CD4-positive, alpha-beta T cell treated with Interleukin-17A for 4 hours (primary cell): ENCODE results near the gene METTL22.

Experiments used
- DNase-seq: peaks from one replicate; pipeline ENCODE4 v3.0.0-alpha.2; 2020; ENCODE audit warnings: mixed read lengths

Gene METTL22

DNA sequence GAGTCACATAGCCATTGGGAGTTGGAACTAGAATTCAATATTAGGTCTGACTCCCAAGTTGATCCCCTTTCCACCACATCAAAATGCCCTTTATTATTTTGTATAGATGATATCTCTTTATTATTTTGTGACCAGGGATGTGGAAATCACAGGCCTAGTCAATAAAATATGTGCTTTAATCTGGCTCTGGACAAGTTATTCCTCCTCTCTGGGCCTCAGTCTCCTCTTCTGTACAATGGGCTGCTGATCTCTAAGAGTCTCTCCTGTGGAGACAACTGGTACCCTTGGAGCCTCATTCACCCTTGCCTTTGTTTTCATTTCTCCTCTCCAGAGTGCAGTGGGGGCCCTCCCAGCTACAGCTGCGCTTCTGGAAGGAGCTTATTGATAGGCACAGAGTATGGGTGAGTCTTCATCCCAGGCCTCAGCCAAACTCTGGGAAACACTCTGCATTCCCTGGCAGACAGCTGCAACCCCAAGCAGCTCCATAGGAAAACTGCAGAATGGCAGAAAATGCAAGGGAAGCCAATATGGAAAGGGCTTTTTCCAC lies 48.6 kb downstream of the METTL22 start:
- DNase-seq, result no peak

DNA sequence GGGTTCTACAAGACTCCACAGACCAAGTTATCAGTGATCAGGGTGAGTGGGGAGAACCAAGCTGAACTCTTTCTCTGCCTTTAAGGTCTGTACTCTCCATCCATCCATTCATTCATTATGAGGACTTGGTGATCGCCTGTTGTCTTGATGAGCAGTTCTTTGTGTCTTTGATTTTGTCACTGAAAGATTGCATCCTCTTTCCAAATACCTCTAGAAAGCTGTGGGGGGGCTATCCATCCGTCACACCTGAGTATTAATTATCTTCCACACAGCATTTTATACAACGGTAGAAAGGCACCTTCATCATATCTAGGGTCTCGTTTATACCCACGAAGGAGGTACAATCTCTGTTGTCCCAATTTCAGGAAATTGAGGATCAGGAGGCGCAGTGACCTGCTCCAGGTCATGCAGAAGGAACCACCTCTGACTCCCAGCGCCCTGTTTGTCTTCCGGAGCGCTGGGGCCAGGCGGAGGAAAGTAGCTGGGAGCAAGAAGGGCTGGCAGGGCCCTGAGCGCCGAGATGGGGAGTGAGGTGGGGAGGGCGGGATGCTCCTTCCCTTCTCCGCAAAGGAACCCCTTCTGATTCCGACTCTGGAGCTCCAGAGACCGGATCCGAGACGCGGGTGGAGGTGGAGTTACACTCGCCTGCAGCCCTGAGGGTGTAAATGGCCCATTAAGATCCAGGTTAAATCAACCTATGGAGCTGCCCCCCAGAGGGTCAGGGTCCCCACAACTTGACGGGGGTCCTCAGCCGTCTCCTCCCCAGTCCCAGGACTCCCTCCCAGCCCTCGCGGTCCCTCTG lies 52.3 kb downstream of the METTL22 start:
- DNase-seq, result no peak

- DNase-seq, result peak; percentile 89
These were observed 53.0 kb downstream of the METTL22 start, which contains the start of gene ABAT for GRCh38 chr16:8674413-8675022. Gene ABAT, plus strand, starts transcription at chr16:8674617. Its CDS starts 61,123 bp downstream, at chr16:8735740.

DNA sequence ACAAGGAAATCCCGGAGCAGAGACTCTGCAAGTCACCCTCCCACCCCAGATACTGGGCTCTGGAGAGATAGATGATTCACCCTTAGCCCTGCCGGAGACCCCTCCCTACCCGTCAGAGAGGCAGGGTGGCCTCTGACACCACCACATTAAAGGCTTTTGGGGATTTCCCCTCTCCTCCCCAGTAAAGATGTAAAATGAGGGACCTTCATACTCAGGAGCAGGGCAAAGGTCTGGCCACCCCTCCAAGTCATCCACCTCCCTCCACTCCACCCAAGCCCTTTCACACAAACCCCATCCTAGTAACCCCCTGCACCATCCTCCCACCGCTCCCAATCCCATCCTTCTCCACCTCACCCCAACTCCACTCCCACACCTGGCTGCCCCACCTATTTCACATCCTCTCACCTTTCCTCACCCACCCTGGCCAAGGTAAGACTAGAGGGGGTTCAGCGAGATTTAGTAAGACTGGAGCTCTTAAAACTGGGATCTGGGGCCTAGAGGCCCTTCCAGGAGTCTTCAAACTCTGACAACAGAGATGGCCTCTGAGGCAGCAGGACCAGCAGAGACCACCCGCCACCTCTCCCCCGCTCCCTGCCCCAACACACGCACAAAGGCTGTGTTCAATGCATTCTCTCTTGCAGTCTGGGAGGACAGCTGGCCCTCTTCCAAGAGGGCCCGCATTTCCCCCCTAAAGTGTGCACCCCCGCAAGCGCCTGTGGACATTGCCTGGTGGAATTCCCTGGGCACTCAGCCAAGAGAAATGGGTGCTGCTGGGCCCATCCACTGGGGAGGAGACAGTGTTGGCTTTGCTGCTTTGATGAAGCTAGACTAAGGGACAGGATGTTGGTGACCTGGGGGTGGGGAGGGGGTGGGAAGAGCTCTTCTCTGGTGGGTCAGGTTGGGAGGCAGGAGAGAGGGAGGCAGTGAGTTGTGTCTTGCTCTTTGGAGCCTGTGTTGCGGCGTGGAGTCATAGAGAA lies 54.0 kb downstream of the METTL22 start:
- DNase-seq, result peak; percentile 68

DNA sequence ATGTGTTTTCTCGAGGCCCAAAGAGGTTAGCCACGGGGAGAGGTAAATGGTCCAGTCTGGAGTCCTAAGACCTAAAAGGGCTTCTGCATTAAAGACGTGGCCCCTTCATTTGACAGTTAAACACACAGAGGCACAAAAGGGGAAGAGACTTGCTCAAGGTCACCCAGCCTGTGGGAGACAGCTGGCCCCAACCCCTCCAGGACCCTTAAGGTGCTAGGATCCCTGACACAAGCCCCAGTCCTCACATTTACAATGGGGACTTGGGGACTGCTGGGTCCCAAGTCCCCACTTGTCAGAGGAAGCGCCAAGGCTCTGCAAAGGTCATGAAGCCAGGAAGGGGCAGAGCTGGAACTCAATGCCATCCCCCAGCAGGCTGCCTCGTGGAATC lies 54.7 kb downstream of the METTL22 start:
- DNase-seq, result no peak

DNA sequence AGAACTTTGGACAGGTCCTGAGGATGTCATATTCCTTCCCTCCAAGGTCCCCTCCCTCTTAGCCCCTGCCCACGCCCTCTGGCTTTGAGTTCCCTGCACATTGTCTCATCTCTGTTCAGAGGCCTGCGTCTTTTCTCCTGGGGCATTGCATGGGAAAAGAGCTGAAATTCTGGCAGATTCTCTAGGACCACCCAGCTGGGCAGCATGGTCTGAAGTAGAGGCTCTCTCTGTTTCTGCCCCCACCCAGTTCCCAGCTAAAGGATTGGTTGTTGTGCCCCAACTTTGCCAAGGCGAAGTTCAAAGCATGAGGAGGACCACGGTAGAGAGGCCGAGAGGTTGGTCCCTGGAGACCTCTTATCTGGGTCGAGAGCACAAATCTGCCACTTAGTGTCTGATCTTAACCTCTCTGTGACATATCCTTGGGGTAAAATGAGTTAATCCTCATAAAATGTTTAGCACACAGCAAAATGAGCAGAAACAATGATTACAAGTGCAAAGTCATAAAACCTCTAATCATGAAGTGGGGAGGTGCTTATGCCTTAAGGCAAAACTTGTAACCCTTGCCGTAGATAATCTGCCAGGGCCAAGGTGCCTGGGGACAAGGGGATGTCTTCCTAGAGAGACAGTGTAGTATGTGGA lies 55.4 kb downstream of the METTL22 start:
- no peak for DNase-seq

DNA sequence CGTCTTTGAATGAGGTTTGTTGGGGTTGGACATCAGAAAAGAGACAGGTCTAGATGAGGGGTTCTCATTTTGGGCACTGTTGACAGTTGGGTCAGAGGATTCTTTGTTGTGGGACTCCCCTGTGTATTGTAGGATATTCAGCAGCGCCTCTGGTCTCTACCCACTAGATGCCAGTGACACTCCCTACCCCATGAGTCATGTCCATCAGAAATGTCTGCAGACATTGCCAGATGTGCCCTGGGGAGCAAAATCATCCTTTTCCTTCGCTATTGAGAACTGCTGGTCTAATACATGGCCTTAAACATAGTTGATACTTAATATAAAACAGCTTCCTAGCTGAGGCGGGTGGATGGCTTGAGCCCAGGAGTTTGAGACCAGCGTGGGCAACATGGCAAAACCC lies 56.0 kb downstream of the METTL22 start:
- no peak for DNase-seq

- no peak for DNase-seq
These were observed 56.8 kb downstream of the METTL22 start for GRCh38 chr16:8678068-8678927.

GRCh38 chr16:8679151-8679550 lies 57.7 kb downstream of the METTL22 start:
- DNase-seq, result no peak

DNA sequence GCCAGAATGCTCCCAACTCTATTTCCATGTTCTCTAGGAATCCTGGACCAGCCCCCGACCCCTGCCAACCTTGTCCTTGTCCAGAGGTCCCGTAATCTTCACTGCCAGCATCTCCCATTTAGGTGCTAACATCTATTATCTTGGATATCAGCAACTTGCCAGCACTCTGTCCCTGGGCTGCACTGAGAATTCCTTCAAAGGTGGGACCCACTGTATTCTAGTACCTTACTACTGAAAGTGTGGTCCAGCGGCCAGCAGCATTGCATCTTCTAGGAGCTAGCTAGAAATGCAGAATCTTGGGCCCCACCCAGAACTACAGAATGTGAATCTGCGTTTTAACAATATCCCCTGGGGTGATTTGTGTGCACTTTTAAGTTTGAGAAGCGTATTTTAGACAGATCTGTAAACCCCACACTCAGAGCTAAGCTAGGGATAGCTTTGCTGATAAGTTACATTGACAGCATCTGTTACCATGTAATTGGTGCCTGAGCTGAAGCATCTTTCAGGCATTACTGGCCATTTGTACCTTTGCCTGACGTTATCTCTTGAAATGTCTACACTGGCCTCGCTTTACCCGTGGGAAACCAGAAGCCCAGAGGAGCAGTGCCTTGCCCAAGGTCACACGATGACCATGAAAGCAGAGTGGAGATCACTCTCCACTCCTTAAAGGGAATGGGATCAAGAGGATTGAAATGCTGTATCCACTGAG lies 61.2 kb downstream of the METTL22 start:
- no peak for DNase-seq

GRCh38 chr16:8683640-8684039 lies 62.1 kb downstream of the METTL22 start:
- no peak for DNase-seq

DNA sequence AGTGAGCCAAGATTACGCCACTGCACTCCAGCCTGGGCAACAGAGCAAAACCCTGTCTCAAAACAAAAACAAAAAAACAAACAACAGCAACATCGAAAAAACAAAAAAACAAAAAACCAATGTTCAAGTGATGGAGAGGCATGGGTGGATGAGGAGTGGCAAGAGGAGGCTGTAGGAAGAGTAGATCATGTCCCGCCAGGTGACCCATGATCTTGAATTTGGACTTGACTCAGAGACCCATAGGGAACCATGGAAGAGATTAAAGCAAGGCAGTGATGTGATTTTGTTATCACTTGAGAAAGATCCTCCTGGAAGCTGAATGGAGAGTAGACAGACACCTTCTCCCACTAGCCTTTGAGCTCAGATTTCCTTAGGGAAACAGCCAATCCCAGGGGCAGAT lies 64.1 kb downstream of the METTL22 start:
- DNase-seq, result no peak

DNA sequence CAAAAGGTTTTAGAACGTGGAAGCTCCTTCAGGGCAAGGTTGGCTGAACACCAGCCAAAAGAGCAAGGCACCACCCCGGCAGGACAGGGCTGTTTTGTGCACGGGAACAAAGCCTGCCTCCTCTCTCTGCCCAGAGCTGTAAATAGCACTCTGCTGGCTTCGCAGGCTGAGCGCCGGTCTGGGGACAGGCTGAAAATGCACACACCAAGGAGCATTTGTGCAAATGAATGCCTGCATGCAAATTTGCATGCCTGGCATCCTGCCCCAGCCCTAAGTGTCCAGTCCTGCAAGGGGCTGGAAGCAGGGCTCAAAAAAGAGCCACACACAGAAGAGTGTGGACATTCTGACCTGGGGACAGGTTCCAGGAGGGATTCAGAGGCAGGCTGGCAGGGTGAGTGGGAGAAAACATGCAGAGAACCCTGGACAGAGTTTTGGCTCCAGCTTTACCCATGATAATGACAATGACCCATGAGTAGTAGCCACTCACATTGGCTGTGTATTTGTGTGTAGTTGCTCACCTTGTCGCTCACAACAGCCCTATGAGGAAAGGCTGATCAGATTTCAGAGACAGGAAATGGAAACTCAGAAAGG lies 64.6 kb downstream of the METTL22 start:
- DNase-seq, result no peak

- DNase-seq, result no peak
These were observed 65.4 kb downstream of the METTL22 start for GRCh38 chr16:8686879-8687278.

GRCh38 chr16:8689686-8690085 lies 68.2 kb downstream of the METTL22 start:
- DNase-seq, result no peak

GRCh38 chr16:8691728-8692127 lies 70.2 kb downstream of the METTL22 start:
- DNase-seq, result no peak

- no peak for DNase-seq
These were observed 73.6 kb downstream of the METTL22 start for GRCh38 chr16:8694795-8695728.

- no peak for DNase-seq
These were observed 75.4 kb downstream of the METTL22 start for GRCh38 chr16:8696880-8697279.

- DNase-seq, result no peak
These were observed 76.5 kb downstream of the METTL22 start for GRCh38 chr16:8697965-8698364.
